PFSK-1 (cell line): ENCODE data around the gene ATXN1.

Experiments used
- FOXP2 ChIP-seq: optimal IDR thresholded peaks from 2 replicates; pipeline ENCODE3; 2011; ENCODE audit warnings: borderline replicate concordance, control low read depth, inconsistent platforms; ENCODE audit not compliant: insufficient read depth; ENCODE audit errors: extremely low read length, extremely low read depth
- POLR2AphosphoS5 ChIP-seq: IDR thresholded peaks from 2 replicates; pipeline ENCODE4 v1.6.1; 2012; ENCODE audit warnings: low read depth, mild to moderate bottlenecking, control low read depth, low read length, moderate library complexity
- SIN3A ChIP-seq: IDR thresholded peaks from 2 replicates; pipeline ENCODE4 v1.6.1; 2012; ENCODE audit warnings: mild to moderate bottlenecking, low read length, moderate library complexity, borderline replicate concordance; ENCODE audit not compliant: insufficient read depth
- TAF1 ChIP-seq: IDR thresholded peaks from 2 replicates; pipeline ENCODE4 v1.6.1; 2012; ENCODE audit warnings: low read length, control low read depth, borderline replicate concordance; ENCODE audit not compliant: insufficient read depth
- TF ChIP-seq, protein P1 (sequence below), 2 experiments: IDR thresholded peaks; 2 replicates each; pipeline versions ENCODE4 v1.6.1 to v1.8.0; 2011 to 2012; ENCODE audit warnings: low read depth in 2 of 2, low read length in 2 of 2, control low read depth in 1 of 2, inconsistent platforms in 1 of 2, mild to moderate bottlenecking in 1 of 2, moderate library complexity in 1 of 2; ENCODE audit not compliant: insufficient read depth in 1 of 2

Gene ATXN1

DNA sequence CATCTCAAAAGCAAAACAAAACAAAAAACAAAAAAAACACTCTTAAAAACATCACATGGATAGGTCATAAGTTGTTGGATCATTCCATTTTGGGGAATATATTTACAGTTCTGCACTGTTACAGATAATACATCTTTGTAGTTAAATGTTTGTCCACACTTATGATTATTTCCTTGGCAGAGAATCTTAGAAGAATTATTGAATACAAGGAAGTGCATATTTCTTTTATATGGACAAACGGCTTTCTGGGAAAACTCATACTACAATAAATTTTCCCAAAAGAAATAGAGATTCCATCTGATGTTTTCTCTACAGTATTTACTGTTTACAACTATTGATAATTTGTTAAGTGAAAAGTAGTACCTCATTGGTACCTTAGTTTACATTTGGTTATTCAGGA, 489.1 kb downstream of the ATXN1 start:
- TF ChIP-seq FOXP2 (no peak), TAF1 (no peak)

DNA sequence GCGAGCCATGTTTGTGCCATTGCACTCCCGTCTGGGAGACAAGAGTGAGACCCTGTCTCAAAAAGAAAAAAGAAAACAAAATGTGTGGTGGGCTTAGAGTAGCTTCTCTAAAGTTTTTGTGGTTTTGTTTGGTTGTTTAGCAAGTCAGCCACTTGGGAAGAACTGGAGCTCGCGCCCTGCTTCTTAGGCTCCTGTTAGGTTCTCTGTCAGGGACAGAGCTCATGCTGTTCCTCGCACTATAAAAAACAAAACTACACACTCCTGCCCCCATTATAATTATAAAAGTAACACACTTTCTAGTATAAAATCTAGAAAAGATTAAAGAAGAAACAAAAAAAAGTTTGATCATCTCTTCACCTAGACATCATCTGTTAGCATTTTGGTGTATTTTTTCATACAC, 489.8 kb downstream of the ATXN1 start:
- no peak for TF ChIP-seq POLR2AphosphoS5
- no peak for TF ChIP-seq FOXP2
- TF ChIP-seq, protein P1, sequence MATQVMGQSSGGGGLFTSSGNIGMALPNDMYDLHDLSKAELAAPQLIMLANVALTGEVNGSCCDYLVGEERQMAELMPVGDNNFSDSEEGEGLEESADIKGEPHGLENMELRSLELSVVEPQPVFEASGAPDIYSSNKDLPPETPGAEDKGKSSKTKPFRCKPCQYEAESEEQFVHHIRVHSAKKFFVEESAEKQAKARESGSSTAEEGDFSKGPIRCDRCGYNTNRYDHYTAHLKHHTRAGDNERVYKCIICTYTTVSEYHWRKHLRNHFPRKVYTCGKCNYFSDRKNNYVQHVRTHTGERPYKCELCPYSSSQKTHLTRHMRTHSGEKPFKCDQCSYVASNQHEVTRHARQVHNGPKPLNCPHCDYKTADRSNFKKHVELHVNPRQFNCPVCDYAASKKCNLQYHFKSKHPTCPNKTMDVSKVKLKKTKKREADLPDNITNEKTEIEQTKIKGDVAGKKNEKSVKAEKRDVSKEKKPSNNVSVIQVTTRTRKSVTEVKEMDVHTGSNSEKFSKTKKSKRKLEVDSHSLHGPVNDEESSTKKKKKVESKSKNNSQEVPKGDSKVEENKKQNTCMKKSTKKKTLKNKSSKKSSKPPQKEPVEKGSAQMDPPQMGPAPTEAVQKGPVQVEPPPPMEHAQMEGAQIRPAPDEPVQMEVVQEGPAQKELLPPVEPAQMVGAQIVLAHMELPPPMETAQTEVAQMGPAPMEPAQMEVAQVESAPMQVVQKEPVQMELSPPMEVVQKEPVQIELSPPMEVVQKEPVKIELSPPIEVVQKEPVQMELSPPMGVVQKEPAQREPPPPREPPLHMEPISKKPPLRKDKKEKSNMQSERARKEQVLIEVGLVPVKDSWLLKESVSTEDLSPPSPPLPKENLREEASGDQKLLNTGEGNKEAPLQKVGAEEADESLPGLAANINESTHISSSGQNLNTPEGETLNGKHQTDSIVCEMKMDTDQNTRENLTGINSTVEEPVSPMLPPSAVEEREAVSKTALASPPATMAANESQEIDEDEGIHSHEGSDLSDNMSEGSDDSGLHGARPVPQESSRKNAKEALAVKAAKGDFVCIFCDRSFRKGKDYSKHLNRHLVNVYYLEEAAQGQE (IDR thresholded peaks at IDR 0.05; ENCODE audit: insufficient read depth in 1 of 2, low read depth in 2 of 2, low read length in 2 of 2): no peak
- no peak for TF ChIP-seq TAF1
- no peak for TF ChIP-seq SIN3A

DNA sequence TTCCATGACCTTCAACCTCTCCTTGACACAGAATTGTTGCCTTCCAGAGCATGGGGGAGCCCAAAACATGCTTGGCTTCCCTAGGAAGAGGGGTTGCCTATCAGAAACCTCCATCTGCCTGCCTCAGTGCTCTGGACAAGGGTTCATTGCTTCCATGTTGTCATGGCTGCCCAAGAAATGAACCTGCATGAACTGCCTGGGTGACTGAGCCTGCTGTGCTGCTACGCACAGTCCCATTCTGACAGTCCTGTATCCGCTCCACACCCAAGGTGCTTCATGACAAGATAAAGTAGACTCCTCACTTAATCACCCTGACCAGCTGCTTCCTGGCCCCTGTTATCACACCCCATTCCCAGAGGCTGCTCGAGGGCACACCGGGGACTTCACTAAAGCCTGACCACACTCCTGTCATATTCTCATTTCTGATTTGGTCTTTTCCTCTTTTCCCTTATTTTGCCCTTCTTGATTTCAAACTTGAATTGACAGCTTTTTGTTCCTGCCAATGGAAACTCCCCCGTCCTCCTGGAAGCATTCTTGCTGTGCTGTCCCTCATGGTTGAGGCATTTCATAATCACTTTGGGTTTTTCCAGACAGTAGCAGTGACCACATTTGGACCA, 491.0 kb downstream of the ATXN1 start:
- TF ChIP-seq, protein P1 (IDR thresholded peaks at IDR 0.05; ENCODE audit: insufficient read depth in 1 of 2, low read depth in 2 of 2, low read length in 2 of 2): no peak

DNA sequence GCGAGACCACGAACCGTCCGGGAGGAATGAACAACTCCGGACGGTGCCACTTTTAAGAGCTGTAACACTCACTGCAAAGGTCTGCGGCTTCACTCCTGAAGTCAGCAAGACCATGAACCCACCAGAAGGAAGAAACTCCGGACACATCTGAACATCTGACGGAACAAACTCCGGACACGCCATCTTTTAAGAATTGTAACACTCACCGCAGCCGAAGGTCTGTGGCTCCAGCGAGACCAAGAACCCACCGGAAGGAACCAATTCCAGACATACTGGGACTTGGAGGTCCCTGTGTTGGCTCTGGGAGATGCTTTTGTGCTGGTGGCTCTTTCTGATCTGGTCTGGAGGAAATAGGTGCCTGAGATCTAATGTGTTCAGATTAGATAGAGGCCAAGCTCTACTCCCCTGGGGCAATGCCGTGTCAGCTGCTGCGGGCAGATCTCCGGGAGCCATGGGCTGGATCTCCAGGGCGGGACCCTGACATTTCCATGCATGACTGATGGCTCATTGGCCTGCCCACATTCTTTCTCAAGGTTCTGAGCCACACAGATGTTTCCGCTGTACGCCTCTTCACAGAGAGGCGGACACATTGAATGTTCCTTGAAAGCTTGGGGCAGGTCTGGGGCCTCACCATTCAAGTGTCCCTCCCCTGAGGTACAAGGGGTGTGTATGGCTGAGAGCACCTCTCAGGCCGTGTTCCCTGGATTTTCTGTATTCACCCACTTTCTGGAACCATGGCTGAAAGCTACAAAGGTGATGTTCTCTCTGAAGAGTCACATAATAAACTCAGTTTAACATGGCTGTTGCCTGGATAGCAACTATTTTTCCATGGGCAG, 493.6 kb downstream of the ATXN1 start:
- no peak for TF ChIP-seq TAF1
- no peak for TF ChIP-seq SIN3A
- TF ChIP-seq, protein P1 (IDR thresholded peaks at IDR 0.05; ENCODE audit: insufficient read depth in 1 of 2, low read depth in 2 of 2, low read length in 2 of 2): no peak
- no peak for TF ChIP-seq FOXP2
- TF ChIP-seq POLR2AphosphoS5: no peak

DNA sequence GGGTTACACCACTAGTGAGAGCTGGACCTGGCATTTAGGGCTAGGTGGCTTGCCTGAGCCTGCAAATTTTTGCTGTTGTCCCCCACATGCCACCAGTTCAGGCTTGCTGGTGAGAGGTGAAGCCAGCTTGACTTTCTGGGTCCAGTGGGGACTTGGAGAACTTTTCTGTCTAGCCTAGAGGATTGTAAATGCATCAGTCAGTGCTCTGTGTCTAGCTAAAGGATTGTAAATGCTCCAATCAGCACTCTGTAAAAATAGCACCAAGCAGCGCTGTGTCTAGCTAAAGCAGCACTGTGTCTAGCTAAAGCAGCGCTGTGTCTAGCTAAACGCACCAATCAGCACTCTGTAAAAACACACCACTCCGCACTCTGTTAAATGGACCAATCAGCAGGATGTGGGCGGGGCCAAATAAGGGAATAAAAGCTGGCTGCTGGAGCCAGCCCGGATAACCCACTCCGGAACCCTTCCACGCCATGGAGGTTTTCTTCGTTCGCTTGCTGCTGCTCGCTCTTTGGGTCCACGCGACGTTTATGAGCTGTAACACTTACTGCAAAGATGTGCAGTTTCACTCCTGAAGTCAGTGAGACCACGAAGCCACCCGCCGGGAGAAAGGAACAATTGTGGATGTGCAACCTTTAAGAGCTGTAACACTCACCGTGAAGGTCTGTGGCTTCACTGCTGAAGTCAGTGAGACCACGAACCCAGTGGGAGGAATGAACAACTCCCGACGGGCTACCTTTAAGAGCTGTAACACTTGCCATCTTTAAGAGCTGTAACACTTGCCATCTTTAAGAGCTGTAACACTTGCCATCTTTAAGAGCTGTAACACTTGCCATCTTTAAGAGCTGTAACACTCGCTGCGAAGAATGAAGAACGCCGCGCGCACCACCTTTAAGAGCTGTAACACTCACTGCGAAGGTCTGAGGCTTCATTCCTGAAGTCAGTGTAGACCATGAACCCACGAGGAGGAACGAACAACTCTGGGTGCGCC, 495.6 kb downstream of the ATXN1 start:
- TF ChIP-seq SIN3A (no peak), FOXP2 (no peak)
